PC-3 (cell line): ENCODE results near the gene UNC93A.

ENCODE experiments used
- CTCF ChIP-seq: fragments of 300-600 bp; sonication (generic); conservative IDR thresholded peaks from 2 replicates; pipeline ENCODE4 v1.5.1; 2017; ENCODE audit warnings: antibody characterized with exemption, low read depth, mild to moderate bottlenecking, low read length
- EZH2phosphoT487 ChIP-seq: fragments of 300-600 bp; sonication (generic); IDR thresholded peaks from 2 replicates; pipeline ENCODE4 v1.6.1; 2018; ENCODE audit warnings: mild to moderate bottlenecking, antibody characterized with exemption, low read length, borderline replicate concordance

DNA sequence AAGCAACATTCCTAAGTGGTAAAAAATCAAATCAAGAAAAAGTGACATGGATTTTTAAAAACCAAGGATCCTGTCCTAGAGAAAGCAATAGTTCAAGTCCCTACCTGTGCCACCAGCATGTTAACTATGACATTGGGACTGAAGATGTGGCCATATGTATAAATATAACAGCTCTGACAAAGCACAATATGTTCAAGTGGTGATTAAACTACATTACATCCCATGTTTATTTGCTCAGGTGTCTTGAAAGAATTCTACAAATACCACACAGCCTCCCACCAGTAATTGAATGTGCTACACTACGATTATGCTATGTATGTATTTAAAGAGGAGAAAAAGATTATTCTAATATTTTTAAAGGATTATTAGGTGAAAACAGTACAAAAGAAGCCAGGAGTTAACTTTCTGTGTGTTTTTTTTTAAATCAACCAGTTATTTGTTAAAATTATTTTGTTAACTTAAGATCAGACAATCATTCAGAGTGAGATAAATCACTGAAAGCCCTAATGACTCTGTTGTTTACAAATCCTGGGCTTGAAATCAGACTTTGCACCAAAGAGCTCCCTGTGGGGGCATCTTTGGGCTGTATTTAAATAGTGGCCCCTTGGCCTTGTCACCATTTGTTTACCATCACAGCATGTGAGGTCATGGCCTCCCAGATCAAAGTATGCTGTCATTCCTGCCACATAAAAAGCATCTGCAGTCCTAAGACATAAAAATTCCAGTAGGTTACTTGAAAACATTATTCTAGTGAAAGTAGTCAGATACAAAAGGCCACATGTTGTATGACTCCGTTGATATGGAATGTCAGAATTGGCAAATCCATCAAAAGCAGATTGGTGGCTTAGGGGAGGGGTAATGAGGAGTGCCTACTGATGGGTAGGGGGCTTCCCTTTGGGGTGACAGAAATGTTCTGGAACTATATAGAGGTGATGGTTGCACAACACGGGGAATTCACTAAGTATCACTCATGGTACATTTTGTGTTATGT is 50.8 kb downstream of the UNC93A start:
- TF ChIP-seq CTCF (no peak), EZH2phosphoT487 (no peak)
